NB4 (cell line): Measurements from ENCODE around the gene COL4A1.
"Not testable (repeated sequence)": the region's sequence is repeated elsewhere in the genome, so short reads cannot be mapped to it uniquely, and the experiment has no call there.

Source experiments
- DNase-seq: peaks from one replicate; pipeline ENCODE4 v3.0.0; 2010; ENCODE audit warnings: low read depth
- H3K4me3 ChIP-seq: one replicate; pipeline ENCODE4 v1.5.1; 2011; ENCODE audit warnings: mild to moderate bottlenecking, low read depth, low read length, moderate library complexity
- MYC ChIP-seq: IDR thresholded peaks from 2 replicates; pipeline ENCODE4 v1.6.1; 2011; ENCODE audit warnings: low read depth, low read length
- POLR2A ChIP-seq: IDR thresholded peaks from 2 replicates; pipeline ENCODE4 v1.6.1; 2011; ENCODE audit warnings: mild to moderate bottlenecking; ENCODE audit not compliant: insufficient read length; ENCODE audit errors: extremely low read depth
- TF ChIP-seq, protein P1 (sequence below): IDR thresholded peaks from one replicate; pipeline ENCODE4 v1.5.1; 2012; ENCODE audit warnings: low read depth, low read length
- TF ChIP-seq, protein P2 (sequence below): IDR thresholded peaks from 2 replicates; pipeline ENCODE4 v1.6.1; 2011; ENCODE audit warnings: low read depth, low read length

The COL4A1 gene

DNA sequence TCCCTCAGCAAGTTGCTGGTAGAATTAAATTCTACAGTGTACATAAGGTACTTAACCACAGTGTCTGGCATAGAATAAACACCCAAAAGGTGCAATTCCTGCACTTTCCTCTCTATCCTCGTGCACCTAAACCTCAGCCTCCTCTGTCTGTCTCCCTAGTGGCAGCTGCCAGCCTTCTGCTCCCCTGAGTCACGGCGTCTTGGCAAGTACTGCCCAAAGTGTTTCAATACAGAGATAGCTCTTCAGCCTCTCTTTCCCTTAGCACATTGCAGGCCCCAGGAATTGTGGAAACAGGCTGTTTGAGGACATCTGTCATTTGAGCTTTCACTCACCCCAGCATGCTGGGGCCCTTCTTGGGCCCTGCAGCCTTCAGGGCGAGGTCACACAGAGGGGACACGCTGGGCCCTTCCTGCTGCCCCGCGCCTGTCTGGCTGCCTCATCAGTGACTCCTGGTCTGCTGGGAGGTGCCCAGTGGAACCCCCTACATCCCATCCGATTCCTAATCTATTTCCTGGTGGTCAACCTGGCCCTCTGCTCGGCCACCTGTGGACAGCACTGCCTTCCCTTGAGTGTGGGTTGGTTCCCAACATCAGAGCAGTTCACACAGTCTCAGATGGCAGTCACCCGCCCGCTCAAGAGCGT, 19.4 kb upstream of the COL4A1 start:
- no peak overlapping the region for H3K4me3 ChIP-seq
- TF ChIP-seq POLR2A, result no peak
- TF ChIP-seq, protein P1, sequence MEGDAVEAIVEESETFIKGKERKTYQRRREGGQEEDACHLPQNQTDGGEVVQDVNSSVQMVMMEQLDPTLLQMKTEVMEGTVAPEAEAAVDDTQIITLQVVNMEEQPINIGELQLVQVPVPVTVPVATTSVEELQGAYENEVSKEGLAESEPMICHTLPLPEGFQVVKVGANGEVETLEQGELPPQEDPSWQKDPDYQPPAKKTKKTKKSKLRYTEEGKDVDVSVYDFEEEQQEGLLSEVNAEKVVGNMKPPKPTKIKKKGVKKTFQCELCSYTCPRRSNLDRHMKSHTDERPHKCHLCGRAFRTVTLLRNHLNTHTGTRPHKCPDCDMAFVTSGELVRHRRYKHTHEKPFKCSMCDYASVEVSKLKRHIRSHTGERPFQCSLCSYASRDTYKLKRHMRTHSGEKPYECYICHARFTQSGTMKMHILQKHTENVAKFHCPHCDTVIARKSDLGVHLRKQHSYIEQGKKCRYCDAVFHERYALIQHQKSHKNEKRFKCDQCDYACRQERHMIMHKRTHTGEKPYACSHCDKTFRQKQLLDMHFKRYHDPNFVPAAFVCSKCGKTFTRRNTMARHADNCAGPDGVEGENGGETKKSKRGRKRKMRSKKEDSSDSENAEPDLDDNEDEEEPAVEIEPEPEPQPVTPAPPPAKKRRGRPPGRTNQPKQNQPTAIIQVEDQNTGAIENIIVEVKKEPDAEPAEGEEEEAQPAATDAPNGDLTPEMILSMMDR, result no peak
- TF ChIP-seq MYC, result no peak
- TF ChIP-seq, protein P2, sequence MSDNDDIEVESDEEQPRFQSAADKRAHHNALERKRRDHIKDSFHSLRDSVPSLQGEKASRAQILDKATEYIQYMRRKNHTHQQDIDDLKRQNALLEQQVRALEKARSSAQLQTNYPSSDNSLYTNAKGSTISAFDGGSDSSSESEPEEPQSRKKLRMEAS, result no peak
- DNase-seq, result no peak

DNA sequence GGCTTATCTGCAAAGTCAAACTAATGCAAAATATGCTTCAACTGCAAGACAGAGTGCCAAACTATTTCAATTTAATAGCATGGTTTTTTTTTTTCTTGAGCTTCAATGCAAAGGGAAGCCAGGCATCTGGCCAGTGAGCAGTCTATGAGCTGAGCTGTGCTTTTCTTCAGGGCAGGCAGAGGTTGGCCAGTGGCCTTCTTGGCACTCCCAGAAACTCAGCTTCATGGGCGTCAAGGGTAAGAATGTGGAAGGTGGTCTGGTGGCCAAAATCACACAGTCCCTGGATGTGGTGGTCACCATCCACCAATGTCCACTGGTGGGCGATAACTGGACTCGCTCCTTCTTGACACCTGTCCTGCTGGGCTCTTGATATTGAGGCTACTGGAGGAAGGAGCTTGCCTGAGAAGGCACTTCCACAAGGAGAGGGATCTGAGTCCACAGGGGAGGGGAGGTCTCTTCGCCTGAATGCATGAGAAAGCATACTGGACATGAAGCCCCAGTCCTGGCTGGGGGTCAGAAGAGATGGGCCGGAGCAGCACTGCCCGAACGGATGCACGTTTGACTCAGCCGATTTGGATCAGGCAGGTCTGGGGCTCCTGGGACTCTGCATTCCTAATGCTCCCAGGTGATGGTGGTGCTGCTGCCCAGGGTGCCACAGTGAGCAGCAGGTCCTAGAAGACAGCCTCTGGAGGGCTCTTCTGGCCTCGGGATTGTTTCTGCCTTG, 17.2 kb upstream of the COL4A1 start:
- TF ChIP-seq, protein P2, result no peak
- no peak for TF ChIP-seq POLR2A
- no peak for TF ChIP-seq MYC
- TF ChIP-seq, protein P1, result no peak
- no peak for DNase-seq
- no peak overlapping the region for H3K4me3 ChIP-seq

DNA sequence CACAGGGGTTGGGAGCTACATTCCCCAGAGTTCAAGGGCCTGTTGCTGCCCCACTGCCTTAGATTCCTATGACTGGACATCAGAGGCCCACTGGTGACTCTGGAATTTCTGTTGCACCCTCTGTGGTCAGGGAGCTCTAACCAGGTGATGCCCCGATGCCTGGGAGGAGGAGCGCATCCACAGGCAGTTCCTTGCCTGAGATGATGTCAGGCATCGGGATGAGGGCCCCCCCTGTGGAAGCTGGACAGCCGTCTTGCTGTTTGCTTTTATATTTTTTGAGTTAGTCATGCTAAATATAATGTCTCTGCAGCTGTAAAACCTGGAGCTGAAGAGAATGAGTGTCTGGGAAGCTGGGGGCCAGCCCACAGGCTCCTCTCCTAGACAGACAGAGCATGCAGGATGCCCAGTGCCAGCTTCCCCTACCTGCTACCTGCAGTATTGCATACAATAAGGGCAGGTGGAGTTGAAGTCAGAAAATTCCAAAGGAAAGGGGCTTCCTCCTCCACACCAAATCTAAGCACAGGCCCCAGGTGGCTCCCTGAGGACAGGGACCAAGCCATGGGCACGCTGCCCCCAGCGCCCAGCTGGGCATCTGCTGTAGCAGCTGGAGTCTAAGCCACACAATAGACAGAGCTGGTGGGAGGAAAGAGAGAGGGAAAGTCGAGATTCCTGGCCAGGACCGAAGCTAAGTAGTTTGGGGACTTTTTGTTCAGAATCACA, 16.4 kb upstream of the COL4A1 start:
- no peak overlapping the region for H3K4me3 ChIP-seq
- TF ChIP-seq, protein P1, result no peak
- TF ChIP-seq, protein P2, result no peak
- TF ChIP-seq POLR2A (no peak), MYC (no peak)
- DNase-seq, result no peak

DNA sequence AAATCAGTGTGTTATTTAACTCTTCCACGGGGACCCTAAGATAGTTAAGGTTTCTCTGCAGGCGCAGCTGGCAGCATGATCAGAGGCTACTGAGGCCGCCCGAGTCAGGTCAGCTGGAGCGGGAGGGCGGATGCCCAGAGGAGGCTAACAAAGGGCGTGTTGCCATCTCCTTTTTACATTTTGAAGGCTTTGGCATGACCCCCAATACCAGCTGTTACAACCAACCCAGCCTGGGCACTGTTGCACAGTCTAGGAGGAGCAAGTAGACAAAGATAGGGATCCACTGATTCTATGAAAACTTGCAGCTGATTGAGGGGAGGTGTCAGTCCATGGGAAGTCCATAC, 15.8 kb upstream of the COL4A1 start:
- TF ChIP-seq, protein P1, result no peak
- TF ChIP-seq, protein P2, result no peak
- no peak for TF ChIP-seq POLR2A
- no peak for TF ChIP-seq MYC
- DNase-seq, result no peak
- no peak overlapping the region for H3K4me3 ChIP-seq

DNA sequence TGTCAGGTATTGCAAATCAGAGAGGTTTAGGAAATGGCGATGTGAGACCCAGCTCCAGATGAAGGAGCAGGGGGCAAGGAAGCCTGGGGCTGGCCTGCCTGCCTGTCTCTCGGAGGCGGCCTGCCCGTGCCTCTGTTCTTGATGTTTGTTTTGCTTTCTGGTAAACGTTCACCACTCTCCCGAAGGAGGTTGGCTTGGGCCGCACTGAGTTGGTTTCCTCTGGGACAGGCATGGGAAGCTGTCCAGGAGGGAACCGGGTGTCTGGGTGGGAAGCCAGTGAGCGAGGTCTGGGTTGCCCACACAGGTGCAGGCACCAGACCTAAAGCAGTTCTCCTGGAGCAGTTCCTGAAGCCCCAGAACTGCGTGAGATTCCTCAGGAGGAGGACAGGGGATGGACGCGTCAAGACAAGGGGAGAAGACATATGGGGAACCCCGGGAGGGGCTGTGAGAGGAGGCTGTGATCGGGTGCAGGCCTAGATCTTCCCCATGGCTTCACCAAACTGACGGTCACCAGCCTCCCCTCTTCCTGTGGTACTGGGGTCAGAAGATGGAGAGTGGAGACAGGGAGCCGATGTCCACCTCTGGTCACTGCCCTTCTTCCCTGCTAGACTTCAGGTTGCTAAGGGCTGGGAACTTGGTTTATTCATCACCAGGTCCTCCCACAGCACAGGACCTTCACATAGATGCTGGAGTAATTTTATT, 15.3 kb upstream of the COL4A1 start:
- no peak for DNase-seq
- TF ChIP-seq, protein P1, result no peak
- TF ChIP-seq POLR2A (no peak), MYC (no peak)
- TF ChIP-seq, protein P2, result no peak
- no peak overlapping the region for H3K4me3 ChIP-seq

DNA sequence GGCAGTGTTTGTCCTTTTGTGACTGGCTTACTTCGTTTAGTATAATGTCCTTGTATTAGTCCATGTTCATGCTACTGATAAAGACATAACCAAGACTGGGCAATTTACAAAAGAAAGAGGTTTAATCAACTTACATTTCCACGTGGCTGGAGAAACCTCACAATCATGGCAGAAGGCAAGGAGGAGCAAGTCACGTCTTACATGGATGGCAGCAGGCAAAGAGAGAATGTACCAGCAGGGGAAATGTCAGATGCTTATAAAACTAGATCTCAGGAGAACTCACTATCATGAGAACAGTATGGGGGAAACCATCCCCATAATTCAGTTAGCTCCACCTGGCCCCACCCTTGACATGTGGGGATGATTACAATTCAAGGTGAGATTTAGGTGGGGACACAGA, 14.6 kb upstream of the COL4A1 start:
- not testable (repeated sequence) for DNase-seq, H3K4me3 ChIP-seq
